Transverse colon (tissue), 4 donors: ENCODE data around the gene SLC39A5. TPM values are rescaled to one million over a fixed set of nuclear protein-coding genes. Genes with fewer than 3 reads are reported as not detected.
"Not testable (repeated sequence)": the region's sequence is repeated elsewhere in the genome, so short reads cannot be mapped to it uniquely, and the experiment has no call there.

Experiments
- DNase-seq: peaks from one replicate; pipeline ENCODE4 v3.0.0-alpha.2; 2019
- H3K27ac ChIP-seq, 4 donors: fragments of 200-600 bp; sonication (generic); 2 replicates each; pipeline ENCODE4 v1.5.1; 2016 to 2018; ENCODE audit warnings: inconsistent platforms in 4 of 4
- H3K27me3 ChIP-seq: fragments of 200-600 bp; sonication (generic); 2 replicates; pipeline ENCODE4 v1.5.1; 2017; ENCODE audit warnings: inconsistent platforms
- H3K36me3 ChIP-seq, 4 donors: fragments of 200-600 bp; sonication (generic); 2 replicates each; pipeline ENCODE4 v1.5.1; 2017 to 2019; ENCODE audit warnings: inconsistent platforms in 4 of 4
- H3K4me1 ChIP-seq, 4 donors: fragments of 200-600 bp; sonication (generic); 2 replicates each; pipeline ENCODE4 v1.5.1; 2017 to 2020; ENCODE audit warnings: inconsistent platforms in 4 of 4
- H3K4me3 ChIP-seq, 4 donors: fragments of 200-600 bp; sonication (generic); 1 replicate in 1 of 4; 2 replicates in 3 of 4; pipeline versions ENCODE4 v1.5.1 to v1.6.1; 2017 to 2019; ENCODE audit warnings: inconsistent platforms in 4 of 4
- H3K9me3 ChIP-seq, 2 donors: fragments of 200-600 bp; sonication (generic); 2 replicates each; pipeline ENCODE4 v1.5.1; 2017 to 2019; ENCODE audit warnings: inconsistent platforms in 2 of 2
- CTCF ChIP-seq, 5 experiments: fragments of 200-600 bp in 3 of 5; fragments of 450-650 bp in 2 of 5; sonication (generic) in 3 of 5; IDR thresholded peaks; 1 replicate in 2 of 5; 2 replicates in 3 of 5; pipeline ENCODE4 v1.5.1; 2016 to 2017; ENCODE audit warnings: antibody characterized with exemption in 5 of 5, inconsistent platforms in 3 of 5, mild to moderate bottlenecking in 2 of 5, moderate library complexity in 1 of 5
- EP300 ChIP-seq: sonication (generic); formaldehyde crosslinking; IDR thresholded peaks from one replicate; pipeline ENCODE4 v1.6.1; 2017; ENCODE audit warnings: antibody characterized with exemption, low read depth
- POLR2A ChIP-seq: fragments of 450-650 bp; IDR thresholded peaks from one replicate; pipeline ENCODE4 v1.6.1; 2016; ENCODE audit warnings: antibody characterized with exemption, mild to moderate bottlenecking, moderate library complexity
- POLR2AphosphoS5 ChIP-seq, 3 donors: sonication (generic); formaldehyde crosslinking; IDR thresholded peaks; one replicate each; pipeline ENCODE4 v1.6.1; 2016; ENCODE audit warnings: antibody characterized with exemption in 3 of 3
- WGBS, 2 donors: methylation state at CpG; one replicate each; pipeline ENCODE4 v1.1.5; 2018; ENCODE audit warnings: low coverage in 1 of 2; 5-methylcytosine and 5-hydroxymethylcytosine counted together
- in situ Hi-C, 4 donors: fragments of 200-750 bp; cut with MboI; loops; one replicate each; pipeline versions ENCODE4 v1.15.0 to v1.15.1; 2017; ENCODE audit warnings: low sequenced_read_pairs in 3 of 4, low pct_ligation_motif_present in 1 of 4, low pct_unique_long_range_greater_than_20kb in 1 of 4
- intact Hi-C: fragments of 100-400 bp; cut with DNase I; formaldehyde crosslinking; loops from one replicate; pipeline ENCODE4 v1.15.1; 2023; ENCODE audit warnings: low total_unique reads
- total RNA-seq, 4 donors: library from RNA; depleted of rRNA; stranded (reverse); fragments of >200 nt; gene quantifications; one replicate each; pipeline ENCODE4 v1.1.0, GENCODE V29; 2016

The SLC39A5 gene
- total RNA-seq, 4 donors from 2014 or later = 225 to 325 (median 283) TPM

DNA sequence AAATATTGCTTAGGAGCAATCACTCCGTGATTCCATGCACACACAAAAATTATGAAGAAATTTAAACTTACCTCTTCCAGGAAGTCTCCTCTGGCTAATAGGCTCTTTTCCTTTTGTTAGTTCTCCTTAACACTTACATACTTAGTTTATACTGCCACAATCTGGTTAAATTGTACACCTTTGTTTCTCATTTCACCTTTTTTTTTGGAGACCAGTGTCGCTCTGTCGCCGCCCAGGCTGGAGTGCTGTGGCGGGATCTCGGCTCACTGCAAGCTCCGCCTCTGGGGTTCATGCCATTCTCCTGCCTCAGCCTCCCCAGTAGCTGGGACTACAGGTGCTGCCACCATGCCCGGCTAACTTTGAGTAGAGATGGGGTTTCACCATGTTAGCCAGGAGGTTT, 30.5 kb downstream of the SLC39A5 start:
- 69 to 95% methylated on average over 1 to 8 of the region's 8 CpGs for WGBS, 2 donors
- no peak overlapping the region for H3K4me3 ChIP-seq

DNA sequence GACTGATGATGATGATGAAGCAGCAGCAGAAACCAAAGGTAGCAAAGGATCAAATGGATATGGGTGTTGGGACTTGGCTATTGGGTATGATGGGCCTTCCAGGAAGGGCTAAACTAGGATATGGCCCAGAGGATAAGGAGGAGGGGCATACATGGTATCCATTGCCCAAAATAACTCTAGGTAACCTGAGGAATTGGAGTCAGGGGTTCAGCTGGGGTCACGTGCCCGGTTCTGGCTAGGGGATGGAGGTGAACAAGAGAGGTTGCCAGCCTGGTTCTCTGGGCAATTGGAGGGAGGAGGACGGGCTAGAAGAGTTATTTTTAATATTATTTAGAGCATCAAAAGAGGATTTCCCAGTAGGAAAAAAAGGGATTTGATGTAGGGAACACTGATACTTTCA, 31.1 kb downstream of the SLC39A5 start:
- TF ChIP-seq POLR2AphosphoS5 (IDR thresholded peaks at IDR 0.05) (no peak), POLR2A (no peak), CTCF (IDR thresholded peaks at IDR 0.05) (no peak), EP300 (no peak)
- no peaks in the 10 kb centered on the region for H3K36me3 ChIP-seq
- intact Hi-C loops (no loop called here), in situ Hi-C loops (no loop called here)
- peaks cover 16 to 25% (median 23%) of the 10 kb centered on the region in 4 donors for H3K4me1 ChIP-seq
- no peak for DNase-seq
- H3K4me3 ChIP-seq = no peak overlapping the region
- H3K27me3 ChIP-seq = no peaks in the 10 kb centered on the region
- 67 to 91% methylated on average over 1 to 3 of the region's 3 CpGs for WGBS, 2 donors
- no peaks in the 10 kb centered on the region for H3K9me3 ChIP-seq
- H3K27ac ChIP-seq = no peak overlapping the region

More for the DNA sequence above, 30.5 kb downstream of the SLC39A5 start:
- no peak for DNase-seq
- TF ChIP-seq EP300 (no peak), POLR2AphosphoS5 (IDR thresholded peaks at IDR 0.05) (no peak), CTCF (IDR thresholded peaks at IDR 0.05) (no peak), POLR2A (no peak)
- Histone ChIP-seq H3K36me3 (peaks cover 0 to 5% (median 0%) of the 10 kb centered on the region in 4 donors), H3K4me1 (peaks cover 16 to 23% (median 22%) of the 10 kb centered on the region in 4 donors), H3K27ac (no peak overlapping the region), H3K9me3 (no peaks in the 10 kb centered on the region), H3K27me3 (no peaks in the 10 kb centered on the region)
- intact Hi-C loops (no loop called here), in situ Hi-C loops (no loop called here)

DNA sequence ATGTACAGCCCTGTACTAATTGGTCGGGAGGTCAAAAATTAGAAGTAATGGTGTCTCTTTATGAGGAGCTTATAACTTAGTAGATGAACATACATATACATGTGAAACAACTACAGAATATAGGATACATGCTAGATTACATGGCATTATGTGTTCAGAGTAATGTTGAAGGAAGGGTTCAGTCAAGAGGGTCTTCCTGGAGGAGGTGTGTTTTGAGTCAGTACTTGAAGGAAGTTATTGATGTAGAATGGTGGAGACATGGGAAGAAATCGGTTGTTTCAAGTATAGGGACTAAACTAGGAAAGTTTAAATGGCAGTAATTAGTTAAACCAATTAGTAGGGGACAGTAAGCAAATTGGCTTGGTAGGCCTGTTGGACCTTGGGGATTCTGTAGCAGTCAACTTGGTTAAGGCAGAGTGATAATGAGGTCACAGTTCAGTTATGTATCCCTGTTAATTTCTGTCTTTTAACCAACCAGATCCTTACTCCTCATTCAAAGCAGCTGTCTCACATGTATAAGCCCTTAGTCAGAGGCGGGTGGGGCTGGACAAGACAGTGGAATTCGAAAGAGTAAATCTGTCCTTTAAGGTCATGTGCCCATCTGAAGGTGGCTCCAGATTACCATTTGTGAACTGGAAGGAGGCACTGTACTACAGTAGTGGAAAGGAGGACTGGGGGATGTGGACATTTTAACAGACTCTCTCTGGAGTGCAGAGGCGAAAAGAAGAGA, 31.8 kb downstream of the SLC39A5 start:
- H3K27ac ChIP-seq = no peak overlapping the region
- no peak for TF ChIP-seq POLR2AphosphoS5 (IDR thresholded peaks at IDR 0.05)
- TF ChIP-seq EP300 = no peak
- no peak for TF ChIP-seq CTCF (IDR thresholded peaks at IDR 0.05)
- no peak for TF ChIP-seq POLR2A
- no peaks in the 10 kb centered on the region for H3K9me3 ChIP-seq
- in situ Hi-C loops = no loop called here
- no peaks in the 10 kb centered on the region for H3K27me3 ChIP-seq
- intact Hi-C loops = no loop called here
- peak; percentile 38 for DNase-seq
- 76 to 84% methylated on average over 4 to 5 of the region's 5 CpGs for WGBS, 2 donors
- H3K4me1 ChIP-seq = peaks cover 17 to 26% (median 23%) of the 10 kb centered on the region in 4 donors
- H3K36me3 ChIP-seq = no peaks in the 10 kb centered on the region
- no peak overlapping the region for H3K4me3 ChIP-seq

DNA sequence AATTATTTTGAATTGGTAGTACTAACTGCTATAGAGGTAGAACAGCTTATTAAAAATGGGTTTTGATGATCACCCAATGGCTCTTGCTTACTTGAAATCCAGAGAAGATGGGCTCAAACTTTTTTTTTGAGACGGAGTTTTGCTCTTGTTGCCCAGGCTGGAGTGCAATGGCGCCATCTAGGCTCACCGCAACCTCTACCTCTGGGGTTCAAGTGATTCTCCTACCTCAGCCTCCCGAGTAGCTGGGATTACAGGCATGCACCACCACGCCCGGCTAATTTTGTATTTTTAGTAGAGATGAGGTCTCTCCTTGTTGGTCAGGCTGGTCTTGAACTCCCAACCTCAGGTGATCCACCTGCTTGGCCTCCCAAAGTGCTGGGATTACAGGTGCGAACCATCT, 33.1 kb downstream of the SLC39A5 start:
- H3K27me3 ChIP-seq, DNase-seq, H3K36me3 ChIP-seq, H3K27ac ChIP-seq, intact Hi-C loops, H3K4me3 ChIP-seq, in situ Hi-C loops, H3K9me3 ChIP-seq: not testable (repeated sequence)
- H3K4me1 ChIP-seq = peaks cover 10 to 21% (median 18%) of the 10 kb centered on the region in 4 donors
- whole genome bisulfite sequencing, 2 donors = 83 to 90% methylated on average over 3 to 7 of the region's 7 CpGs

DNA sequence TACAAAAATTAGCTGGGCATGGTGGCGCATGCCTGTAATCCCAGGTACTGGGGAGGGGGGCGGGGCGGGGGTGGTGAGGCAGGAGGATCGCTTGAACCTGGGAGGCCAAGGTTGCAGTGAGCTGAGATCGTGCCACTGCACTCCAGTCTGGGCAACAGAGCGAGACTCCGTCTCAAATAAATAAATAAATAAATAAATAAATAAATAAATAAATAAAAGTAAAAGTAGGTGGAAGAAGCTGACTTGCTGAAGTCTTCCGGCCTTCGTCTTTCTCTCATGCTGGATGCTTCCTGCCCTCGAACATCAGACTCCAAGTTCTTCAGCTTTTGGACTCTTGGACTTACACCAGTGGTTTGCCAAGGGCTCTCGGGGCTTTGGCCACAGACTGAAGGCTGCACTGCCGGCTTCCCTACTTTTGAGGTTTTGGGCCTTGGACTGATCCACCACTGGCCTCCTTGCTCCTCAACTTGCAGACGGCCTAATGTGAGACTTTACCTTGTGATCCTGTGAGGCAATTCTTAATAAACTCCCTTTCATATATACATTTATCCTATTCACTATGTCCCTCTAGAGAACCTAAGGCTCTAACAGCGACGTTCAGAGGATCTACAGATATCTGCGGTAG, 36.3 kb downstream of the SLC39A5 start:
- WGBS, 2 donors = 28 to 55% methylated on average over 10 to 16 of the region's 16 CpGs
- DNase-seq = peak; percentile 16
- intact Hi-C loops, H3K9me3 ChIP-seq, in situ Hi-C loops, H3K27me3 ChIP-seq, H3K36me3 ChIP-seq: not testable (repeated sequence)
- Histone ChIP-seq H3K27ac (peak overlapping the region; percentile 92 to 96 (median 96)), H3K4me3 (peak overlapping the region; percentile 50 to 80 (median 58)), H3K4me1 (peaks cover 5 to 14% (median 12%) of the 10 kb centered on the region in 4 donors)
